ENCODE measurements around the gene MRRF.

Gene MRRF

GRCh38 chr9:122228568-122229484, 35.9 kb upstream of the MRRF start, which contains the start of gene LHX6:
TSS of gene LHX6 (minus strand) at chr9:122228957. CDS start at chr9:122228740, 217 bp downstream.
- no peak for DNase-seq (ENCODE audit: low spot score)

DNA sequence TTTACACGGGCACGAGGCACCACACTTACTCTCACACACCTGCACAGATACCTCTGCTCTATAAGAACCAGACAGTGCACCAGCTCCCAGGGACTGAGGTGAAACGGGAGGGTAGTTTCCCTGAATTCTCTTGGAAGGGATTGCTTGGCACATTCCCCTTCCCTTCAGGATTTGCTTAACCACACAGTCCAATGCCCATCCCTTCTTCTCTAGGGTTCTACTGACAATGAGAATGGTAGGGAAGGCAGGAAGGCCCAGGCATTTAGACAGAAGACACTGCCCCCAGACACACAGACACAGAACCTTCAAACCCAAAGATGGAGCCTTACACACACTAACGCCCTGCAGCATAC, 35.2 kb upstream of the MRRF start:
- DNase-seq (ENCODE audit: low spot score): no peak

- DNase-seq (ENCODE audit: low spot score): no peak
Measured at GRCh38 chr9:122232796-122233306, 31.8 kb upstream of the MRRF start.

DNA sequence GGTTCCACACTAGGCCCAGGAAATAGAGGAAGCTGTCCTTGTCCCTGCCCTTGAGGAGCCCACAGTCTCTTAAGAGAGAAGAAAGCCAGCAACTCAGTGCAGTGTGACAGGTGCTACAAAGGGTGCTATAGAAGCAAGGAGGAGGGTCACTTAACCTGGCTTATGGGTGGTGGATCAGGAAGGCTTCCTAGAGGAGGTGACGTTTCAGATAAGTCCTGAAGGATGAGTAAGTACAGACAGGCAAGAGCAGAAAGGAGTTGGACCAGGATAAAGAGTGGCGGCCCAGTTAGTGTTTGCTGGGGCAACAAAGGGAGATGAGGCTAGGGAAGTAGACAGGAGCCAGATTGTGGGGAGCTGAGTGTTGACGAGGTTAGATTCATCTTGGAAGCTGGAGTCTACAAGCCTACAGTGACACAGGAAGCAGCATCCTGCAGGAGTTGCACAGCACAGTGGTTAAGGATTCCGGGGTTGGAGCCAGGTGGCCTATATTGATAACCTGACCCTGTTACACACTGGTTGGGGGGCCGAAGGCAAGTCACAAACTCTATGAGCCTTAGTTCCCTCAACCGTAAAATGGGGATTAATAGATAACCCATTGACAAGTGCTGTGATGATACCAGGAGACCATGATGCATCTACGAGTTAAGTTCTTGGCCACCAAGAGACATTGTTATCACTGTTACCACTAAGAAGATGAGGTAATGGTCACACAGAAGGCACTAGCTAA, 30.5 kb upstream of the MRRF start:
- no peak for DNase-seq (ENCODE audit: low spot score)

GRCh38 chr9:122236681-122237080, 28.0 kb upstream of the MRRF start:
- no peak for DNase-seq (ENCODE audit: low spot score)

DNA sequence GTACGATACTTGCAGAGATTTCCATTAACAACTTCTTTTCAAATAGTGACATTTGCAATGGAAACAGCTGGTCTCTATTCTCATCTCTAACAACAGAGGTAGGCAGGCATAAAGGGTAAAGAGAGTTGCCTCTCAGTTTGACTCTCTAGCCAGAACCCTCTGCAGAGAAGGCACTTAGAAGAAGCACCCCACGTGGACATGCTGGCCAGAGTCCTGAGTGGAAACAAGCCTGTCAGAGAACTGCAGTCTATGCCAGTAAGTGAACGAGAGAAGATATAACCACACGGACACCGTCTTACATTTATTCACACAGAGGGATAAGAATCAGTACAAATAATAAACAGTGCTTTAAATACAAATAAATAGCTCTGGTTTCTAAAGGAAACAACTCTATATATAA, 25.0 kb upstream of the MRRF start:
- DNase-seq (ENCODE audit: low spot score): no peak

- DNase-seq (ENCODE audit: low spot score): no peak
Measured at GRCh38 chr9:122244349-122244748, 20.3 kb upstream of the MRRF start.

GRCh38 chr9:122246666-122247065, 18.0 kb upstream of the MRRF start:
- DNase-seq (ENCODE audit: low spot score): no peak

DNA sequence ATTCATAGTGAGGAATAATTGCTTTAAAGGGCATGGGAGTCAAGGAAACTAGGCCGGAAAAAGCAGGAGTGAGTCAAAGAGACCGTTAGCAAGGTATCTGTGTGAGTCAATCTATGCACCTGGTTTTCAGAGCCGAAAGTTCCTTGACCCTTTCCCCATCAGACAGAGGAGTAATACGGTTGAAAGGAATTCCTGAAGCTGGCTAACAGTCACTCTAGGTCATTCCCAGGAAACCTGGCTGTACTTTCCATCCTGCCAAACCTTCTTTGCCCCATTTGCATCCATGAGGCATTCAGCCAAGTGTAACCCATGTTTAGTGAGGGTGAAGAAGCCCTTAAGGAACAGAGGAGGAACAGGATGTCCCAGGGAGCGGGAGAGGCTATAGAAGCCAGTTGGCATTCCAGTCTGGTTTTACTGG, 16.2 kb upstream of the MRRF start:
- no peak for DNase-seq (ENCODE audit: low spot score)

DNA sequence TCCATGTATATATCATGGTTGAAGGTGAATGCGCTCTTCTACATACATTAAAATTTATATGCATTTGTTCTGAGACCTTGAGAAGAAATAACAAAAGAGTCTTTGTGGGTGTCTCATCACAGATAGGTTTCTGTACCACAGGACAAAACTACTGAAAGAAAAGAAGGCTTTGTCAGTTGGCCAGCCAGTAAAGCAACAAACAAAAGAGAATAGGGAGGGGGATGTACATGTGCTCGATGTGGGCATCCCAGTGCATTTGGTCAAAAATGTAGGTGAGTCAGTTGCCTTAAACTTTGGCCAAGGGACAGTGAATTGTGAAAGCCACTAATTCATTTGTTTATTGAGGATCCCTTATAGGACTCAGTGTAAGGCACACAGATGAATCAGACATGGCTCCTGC, 13.3 kb upstream of the MRRF start:
- DNase-seq (ENCODE audit: low spot score): no peak

GRCh38 chr9:122252796-122253195, 11.9 kb upstream of the MRRF start:
- DNase-seq (ENCODE audit: low spot score): no peak

DNA sequence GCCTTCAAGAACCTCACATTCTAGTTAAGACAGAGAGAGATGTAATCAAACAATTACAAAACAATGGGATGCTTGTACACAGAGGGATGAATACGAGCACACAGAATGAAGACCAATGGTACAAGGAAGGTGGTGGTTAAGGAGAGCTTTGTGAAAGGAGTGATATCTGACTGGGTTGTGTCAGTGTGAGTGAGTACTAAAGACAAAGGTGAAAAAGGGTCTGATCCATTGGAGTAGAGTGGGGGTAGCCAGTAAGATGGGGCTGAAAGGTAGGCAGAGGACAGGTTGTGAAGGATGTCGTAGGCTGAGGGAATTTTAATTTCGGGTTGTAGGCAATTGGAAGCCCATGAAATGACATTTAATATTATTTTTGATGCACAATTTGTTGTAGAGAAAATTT, 9.9 kb upstream of the MRRF start:
- no peak for DNase-seq (ENCODE audit: low spot score)

DNA sequence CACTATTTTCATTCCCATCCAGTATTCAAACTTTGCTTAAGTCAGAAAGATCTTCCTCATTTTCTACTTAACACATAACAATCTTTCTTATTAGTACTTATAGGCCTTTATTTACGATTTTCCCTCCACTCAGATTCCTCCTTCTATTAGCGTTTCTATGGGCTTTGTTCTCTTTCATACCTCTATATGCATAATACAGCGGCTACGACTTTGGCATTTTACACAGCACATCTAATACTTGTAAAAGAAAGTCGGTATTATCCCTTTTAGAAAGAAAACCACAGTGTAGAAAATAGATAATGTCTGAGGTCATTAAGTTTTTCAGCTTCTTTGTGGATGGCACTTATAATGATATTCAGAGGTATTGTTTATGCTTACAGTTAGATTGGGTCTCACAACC, 8.5 kb upstream of the MRRF start:
- no peak for DNase-seq (ENCODE audit: low spot score)

DNA sequence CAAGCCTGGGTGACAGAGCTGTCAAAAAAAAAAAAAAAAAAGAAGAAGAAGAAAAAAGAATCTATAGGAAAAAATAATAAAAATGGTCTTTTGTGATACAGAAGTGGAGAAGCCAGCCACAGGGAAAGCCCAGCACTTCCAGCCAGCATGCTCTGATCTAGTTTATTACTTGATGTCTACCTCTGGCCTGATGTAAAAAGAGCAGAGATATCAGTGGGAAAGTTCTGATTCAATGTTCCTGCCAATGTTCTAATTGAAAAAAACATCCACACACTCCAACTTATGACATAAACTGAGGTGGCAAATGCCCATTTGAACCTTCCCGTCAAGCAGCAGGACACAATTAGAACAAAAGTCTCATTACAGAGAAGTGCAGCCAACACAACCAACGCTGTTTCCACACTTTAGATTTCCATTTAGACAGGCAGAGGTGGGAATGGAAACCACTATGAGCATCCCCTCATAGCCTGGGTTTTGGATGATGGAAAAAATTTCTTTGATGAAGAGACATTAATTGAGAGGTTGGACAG, 5.7 kb upstream of the MRRF start:
- no peak for DNase-seq (ENCODE audit: low spot score)

DNA sequence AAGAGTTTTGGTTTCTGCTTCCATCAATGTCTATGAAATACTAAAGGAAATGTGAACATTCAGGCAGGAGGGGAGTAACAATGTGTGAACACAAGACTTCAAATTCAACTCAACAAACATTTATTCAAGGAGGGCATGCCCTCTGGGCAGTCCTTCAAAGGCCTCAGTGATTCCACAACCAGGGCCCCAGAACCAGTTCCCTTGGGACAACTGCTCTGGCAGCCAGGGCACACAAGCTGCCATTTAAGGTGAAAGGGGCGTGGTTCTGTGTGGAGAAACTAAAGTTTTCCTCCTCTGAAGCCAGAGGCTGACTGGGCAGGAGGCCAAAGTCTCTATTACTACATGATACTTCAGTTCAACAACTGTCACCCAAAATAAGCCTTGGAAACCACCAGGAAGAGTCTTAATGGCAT, 3.2 kb upstream of the MRRF start:
- DNase-seq (ENCODE audit: low spot score): no peak

GRCh38 chr9:122262073-122262472, 2.6 kb upstream of the MRRF start:
- DNase-seq (ENCODE audit: low spot score): no peak

DNA sequence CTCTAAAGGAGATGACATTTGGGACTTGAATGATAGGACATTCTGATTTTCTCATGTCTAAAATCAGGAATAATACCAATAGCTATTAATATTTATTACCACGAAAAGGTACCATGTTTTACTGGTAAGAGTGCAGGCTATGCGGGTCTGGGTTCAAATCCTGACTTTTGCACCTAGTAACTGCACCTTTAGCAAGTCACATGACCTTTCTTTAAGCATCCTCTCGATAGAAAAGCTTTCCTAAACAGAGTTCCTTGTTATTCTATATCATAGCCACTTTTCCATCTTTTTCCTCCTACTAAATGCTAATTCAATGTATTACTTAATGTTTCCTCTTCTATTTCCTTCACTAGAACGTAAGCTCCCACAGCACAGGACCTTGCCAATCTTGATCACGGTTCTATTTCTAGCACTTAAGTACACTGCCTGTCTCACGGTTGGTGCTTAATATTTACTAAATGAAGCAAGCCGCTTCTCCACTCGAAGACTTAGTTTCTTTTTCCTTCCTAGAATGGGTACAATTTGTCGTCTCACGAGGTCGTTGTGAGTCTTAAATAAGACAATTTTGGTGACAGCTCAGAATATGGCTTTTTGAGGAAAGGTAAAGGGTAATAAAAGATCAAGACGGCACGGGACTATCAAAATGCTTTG, 858 bp upstream of the MRRF start:
- DNase-seq (ENCODE audit: low spot score): no peak

DNA sequence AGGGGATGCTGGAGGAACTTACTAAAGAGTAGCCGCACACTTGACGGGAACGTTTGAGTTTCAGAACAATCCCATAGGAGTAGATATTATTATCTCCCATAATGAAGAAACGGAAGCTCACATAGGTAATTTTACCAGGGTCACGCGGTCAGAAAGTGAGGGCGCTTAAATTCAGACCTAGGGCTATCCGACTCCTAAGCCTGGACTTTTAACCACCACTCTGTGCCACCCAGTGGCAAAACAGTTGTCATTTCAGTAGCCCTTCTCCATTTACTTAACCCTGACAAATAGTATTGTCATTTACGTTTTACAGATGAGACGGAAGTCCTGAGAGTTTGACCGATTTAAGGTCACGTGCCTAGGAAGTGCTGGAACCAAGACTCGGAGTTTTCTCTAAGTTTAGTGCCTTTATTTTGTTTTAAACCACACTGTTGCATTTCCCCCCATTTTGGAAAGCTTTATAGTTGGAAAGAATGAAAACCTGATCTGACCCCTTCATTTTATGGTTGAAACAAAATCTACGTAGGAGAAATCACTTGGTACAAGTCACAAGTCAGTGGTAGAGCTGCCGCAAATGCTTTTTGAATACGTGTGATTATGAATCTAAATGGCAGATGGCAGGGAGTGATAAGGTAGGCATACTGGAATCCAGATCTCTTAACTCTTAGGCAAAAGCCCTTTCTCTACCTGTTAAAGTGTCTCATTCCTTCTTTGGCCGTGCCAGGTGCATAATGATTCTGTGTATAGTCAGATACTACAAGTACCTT, 650 bp downstream of the MRRF start:
- no peak for DNase-seq (ENCODE audit: low spot score)

DNA sequence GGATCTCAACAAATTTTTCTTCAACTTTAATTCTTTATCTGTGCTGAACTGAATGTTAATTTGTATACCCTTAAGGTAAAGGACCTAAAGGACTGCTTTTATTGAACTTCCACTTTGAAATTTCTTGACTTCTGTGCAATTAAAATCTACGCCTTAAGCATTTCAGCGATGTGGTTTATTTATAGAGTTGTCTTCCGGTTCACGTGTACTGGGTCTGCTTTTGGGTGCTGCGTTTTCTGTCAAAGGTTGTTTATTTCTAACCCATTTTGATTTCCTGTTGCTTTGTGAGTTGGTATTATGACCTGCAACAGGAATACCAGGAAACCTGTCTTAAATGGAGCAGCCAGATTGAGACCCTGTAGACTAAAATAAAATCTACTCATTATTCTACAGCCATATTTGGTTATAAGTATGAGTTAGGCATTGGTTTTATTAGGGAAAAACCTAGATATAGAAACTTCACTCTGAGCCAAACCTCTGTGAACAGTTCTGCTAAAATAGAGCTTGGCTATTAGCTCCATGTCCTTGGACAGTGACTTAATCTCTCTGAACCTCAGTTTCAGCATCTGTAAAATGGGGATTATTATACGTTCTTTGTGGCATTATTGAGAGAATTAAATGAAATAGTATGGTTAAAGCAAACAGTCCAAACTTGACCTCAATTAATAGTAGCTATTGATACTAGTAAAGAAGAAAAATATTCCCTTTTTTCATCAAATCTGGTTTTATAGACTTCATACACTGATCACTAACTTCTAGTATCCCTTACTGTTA, 3.5 kb downstream of the MRRF start:
- DNase-seq (ENCODE audit: low spot score): no peak

DNA sequence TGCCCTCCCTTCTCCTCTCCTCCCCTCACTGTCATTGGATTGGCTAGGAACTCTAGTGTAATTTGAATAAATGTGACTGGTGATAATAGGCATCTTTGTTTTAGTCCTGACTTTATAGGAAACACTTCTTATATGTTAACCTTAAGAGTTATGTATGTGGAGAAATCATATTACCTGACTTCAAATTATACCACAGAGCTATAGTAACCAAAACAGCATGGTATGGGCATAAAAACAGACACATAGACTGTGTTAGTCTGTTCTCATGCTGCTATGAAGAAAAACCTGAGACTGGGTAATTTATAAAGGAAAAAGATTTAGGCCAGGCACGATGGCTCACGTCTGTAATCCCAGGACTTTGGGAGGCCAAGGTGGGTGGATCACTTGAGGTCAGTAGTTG, 9.4 kb downstream of the MRRF start:
- no peak for DNase-seq (ENCODE audit: low spot score)

- DNase-seq (ENCODE audit: low spot score): no peak
Measured at GRCh38 chr9:122276096-122276495, 11.4 kb downstream of the MRRF start.

Measured in putamen (tissue), 1 donor.